Tibial nerve (tissue), 4 donors: ENCODE data around the gene RARA. TPM values are rescaled to one million over a fixed set of nuclear protein-coding genes. Genes with fewer than 3 reads are reported as not detected.

Experiments
- DNase-seq, 2 donors: peaks; one replicate each; pipeline ENCODE4 v3.0.0-alpha.2; 2019; ENCODE audit warnings: low spot score in 2 of 2
- H3K27ac ChIP-seq, 4 donors: fragments of 200-600 bp; sonication (generic) in 3 of 4; one replicate each; pipeline ENCODE4 v1.5.1; 2017 to 2019; ENCODE audit warnings: mild to moderate bottlenecking in 1 of 4
- H3K27me3 ChIP-seq, 2 donors: fragments of 200-600 bp; sonication (generic) in 1 of 2; one replicate each; pipeline versions ENCODE4 v1.5.1 to v1.6.0; 2017 to 2019
- H3K36me3 ChIP-seq, 3 donors: fragments of 200-600 bp; sonication (generic); one replicate each; pipeline ENCODE4 v1.5.1; 2018 to 2019
- H3K4me1 ChIP-seq, 4 donors: fragments of 200-600 bp; sonication (generic) in 3 of 4; one replicate each; pipeline ENCODE4 v1.5.1; 2017 to 2019
- H3K4me3 ChIP-seq, 4 donors: fragments of 200-600 bp; sonication (generic) in 3 of 4; one replicate each; pipeline ENCODE4 v1.5.1; 2017 to 2019; ENCODE audit warnings: mild to moderate bottlenecking in 1 of 4, moderate library complexity in 1 of 4
- H3K9me3 ChIP-seq, 4 donors: fragments of 200-600 bp; sonication (generic) in 3 of 4; one replicate each; pipeline ENCODE4 v1.5.1; 2017 to 2019
- EP300 ChIP-seq, 2 donors: sonication (generic); formaldehyde crosslinking; IDR thresholded peaks; one replicate each; pipeline ENCODE4 v1.6.1; 2017; ENCODE audit warnings: antibody characterized with exemption in 2 of 2, mild to moderate bottlenecking in 1 of 2
- POLR2A ChIP-seq, 2 donors: fragments of 450-650 bp; IDR thresholded peaks; one replicate each; pipeline ENCODE4 v1.6.1; 2017; ENCODE audit warnings: antibody characterized with exemption in 2 of 2, mild to moderate bottlenecking in 2 of 2, moderate library complexity in 2 of 2
- WGBS, 2 donors: methylation state at CpG; one replicate each; pipeline ENCODE4 v1.1.5; 2018; 5-methylcytosine and 5-hydroxymethylcytosine counted together
- total RNA-seq, 4 donors: library from RNA; depleted of rRNA; stranded (reverse); fragments of >200 nt; gene quantifications; one replicate each; pipeline ENCODE4 v1.1.0, GENCODE V29; 2016
- TF ChIP-seq, protein P1 (sequence below), 5 experiments: fragments of 200-600 bp in 3 of 5; fragments of 450-650 bp in 2 of 5; sonication (generic) in 3 of 5; IDR thresholded peaks; one replicate each; pipeline ENCODE4 v1.5.1; 2016 to 2019; ENCODE audit warnings: antibody characterized with exemption in 5 of 5, mild to moderate bottlenecking in 3 of 5, moderate library complexity in 2 of 5

Gene RARA
- total RNA-seq, 4 donors from 2014 or later, result 28.9 to 58.2 (median 46.4) TPM

DNA sequence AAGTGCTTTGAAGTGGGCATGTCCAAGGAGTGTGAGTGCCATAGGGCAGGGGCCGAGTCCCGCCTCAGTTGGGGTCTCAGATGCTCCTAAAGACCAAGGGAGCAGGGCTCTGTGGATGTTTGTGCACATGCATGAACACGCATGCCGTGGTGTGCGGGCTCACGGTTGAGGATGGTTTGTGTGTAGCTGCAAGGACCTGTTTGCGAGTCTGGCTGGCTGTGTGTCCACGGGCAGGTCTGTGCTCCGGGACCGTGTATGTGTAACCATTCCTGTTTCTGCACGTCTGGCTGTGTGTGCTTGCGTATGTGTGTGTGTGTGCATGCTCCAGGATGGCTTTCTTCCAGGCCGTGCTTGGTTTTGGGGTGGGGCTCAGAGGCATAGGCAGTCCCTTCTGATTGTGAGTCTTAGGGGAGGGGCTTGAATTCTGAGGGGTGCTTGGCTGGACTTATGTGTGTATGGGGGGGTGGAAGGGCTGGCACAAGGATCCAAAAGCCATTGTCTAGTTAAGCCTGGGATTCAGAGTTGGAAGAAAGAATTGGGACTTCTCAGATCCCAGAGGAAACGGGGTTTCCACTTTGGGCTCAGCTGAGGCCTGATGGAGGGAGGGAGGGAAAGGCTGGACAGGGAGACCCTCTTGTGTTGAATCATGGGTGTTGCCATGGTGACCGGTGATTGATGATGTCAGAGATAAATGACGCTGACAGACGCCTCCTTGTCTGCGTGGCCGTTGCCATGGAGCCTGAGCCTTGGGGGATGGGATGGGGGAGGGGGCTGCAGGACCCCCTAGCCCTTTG, 41.1 kb downstream of the RARA start:
- H3K27ac ChIP-seq, result peak overlapping the region; percentile 32 to 98 (median 96)
- no peak for TF ChIP-seq POLR2A (IDR thresholded peaks at IDR 0.05)
- TF ChIP-seq, protein P1, sequence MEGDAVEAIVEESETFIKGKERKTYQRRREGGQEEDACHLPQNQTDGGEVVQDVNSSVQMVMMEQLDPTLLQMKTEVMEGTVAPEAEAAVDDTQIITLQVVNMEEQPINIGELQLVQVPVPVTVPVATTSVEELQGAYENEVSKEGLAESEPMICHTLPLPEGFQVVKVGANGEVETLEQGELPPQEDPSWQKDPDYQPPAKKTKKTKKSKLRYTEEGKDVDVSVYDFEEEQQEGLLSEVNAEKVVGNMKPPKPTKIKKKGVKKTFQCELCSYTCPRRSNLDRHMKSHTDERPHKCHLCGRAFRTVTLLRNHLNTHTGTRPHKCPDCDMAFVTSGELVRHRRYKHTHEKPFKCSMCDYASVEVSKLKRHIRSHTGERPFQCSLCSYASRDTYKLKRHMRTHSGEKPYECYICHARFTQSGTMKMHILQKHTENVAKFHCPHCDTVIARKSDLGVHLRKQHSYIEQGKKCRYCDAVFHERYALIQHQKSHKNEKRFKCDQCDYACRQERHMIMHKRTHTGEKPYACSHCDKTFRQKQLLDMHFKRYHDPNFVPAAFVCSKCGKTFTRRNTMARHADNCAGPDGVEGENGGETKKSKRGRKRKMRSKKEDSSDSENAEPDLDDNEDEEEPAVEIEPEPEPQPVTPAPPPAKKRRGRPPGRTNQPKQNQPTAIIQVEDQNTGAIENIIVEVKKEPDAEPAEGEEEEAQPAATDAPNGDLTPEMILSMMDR (IDR thresholded peaks at IDR 0.05), result no peak
- TF ChIP-seq EP300 (IDR thresholded peaks at IDR 0.05), result no peak
- H3K4me1 ChIP-seq, result peaks cover 7 to 91% (median 75%) of the 10 kb centered on the region in 4 donors
- DNase-seq, result no peak
- H3K36me3 ChIP-seq, result peaks cover 0 to 46% (median 9%) of the 10 kb centered on the region in 3 donors
- 25 to 45% methylated on average over 19 of the region's 19 CpGs for WGBS, 2 donors
- H3K27me3 ChIP-seq, result no peaks in the 10 kb centered on the region
- no peaks in the 10 kb centered on the region for H3K9me3 ChIP-seq
- H3K4me3 ChIP-seq, result no peak overlapping the region

- 36 to 39% methylated on average over 17 of the region's 17 CpGs for WGBS, 2 donors
- no peak for TF ChIP-seq EP300 (IDR thresholded peaks at IDR 0.05)
- peak overlapping the region; percentile 32 to 98 (median 96) for H3K27ac ChIP-seq
Measured at GRCh38 chr17:40350689-40351358, 41.8 kb downstream of the RARA start.

GRCh38 chr17:40351359-40352236, 42.6 kb downstream of the RARA start:
- Histone ChIP-seq H3K4me1 (peaks cover 7 to 91% (median 74%) of the 10 kb centered on the region in 4 donors), H3K27ac (peak overlapping the region in 3 of 4 donors; percentile 96 to 98 (median 96)), H3K36me3 (peaks cover 0 to 60% (median 9%) of the 10 kb centered on the region in 3 donors), H3K4me3 (no peak overlapping the region), H3K27me3 (no peaks in the 10 kb centered on the region), H3K9me3 (no peaks in the 10 kb centered on the region)
- 50 to 55% methylated on average over 27 of the region's 27 CpGs for WGBS, 2 donors
- TF ChIP-seq EP300 (IDR thresholded peaks at IDR 0.05) (no peak), POLR2A (IDR thresholded peaks at IDR 0.05) (no peak)
- TF ChIP-seq, protein P1 (IDR thresholded peaks at IDR 0.05), result no peak
- no peak for DNase-seq

More at GRCh38 chr17:40350689-40351358, 41.8 kb downstream of the RARA start:
- Histone ChIP-seq H3K36me3 (peaks cover 0 to 53% (median 9%) of the 10 kb centered on the region in 3 donors), H3K9me3 (no peaks in the 10 kb centered on the region), H3K4me3 (no peak overlapping the region), H3K4me1 (peaks cover 7 to 91% (median 77%) of the 10 kb centered on the region in 4 donors), H3K27me3 (no peaks in the 10 kb centered on the region)
- no peak for DNase-seq

DNA sequence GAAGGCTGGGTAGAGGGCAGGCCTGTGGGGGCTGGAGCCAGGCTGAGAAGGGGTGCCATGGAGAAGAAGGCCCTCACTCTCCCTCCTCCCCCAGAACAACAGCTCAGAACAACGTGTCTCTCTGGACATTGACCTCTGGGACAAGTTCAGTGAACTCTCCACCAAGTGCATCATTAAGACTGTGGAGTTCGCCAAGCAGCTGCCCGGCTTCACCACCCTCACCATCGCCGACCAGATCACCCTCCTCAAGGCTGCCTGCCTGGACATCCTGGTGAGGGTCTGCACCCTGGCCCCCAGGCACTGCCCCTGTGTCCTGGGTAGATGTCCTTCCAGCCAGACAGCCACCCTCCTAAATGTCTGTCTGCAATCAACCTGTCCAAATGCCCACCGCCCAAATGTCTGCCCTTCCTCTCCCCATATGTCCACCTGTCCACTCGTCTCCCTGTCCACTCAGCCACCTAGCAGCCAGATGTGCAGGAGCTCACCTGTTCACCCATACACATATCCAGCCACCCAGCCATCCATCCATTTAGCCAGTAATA, 43.3 kb downstream of the RARA start:
- Histone ChIP-seq H3K4me3 (no peak overlapping the region), H3K27me3 (no peaks in the 10 kb centered on the region), H3K9me3 (no peaks in the 10 kb centered on the region), H3K27ac (peak overlapping the region in 3 of 4 donors; percentile 96 to 98 (median 96)), H3K36me3 (peaks cover 0 to 60% (median 9%) of the 10 kb centered on the region in 3 donors), H3K4me1 (peaks cover 7 to 91% (median 67%) of the 10 kb centered on the region in 4 donors)
- no peak for DNase-seq
- peak in 1 of 2 donors; percentile 36 for TF ChIP-seq EP300 (IDR thresholded peaks at IDR 0.05)
- TF ChIP-seq, protein P1 (IDR thresholded peaks at IDR 0.05), result no peak
- 45 to 62% methylated on average over 3 to 7 of the region's 7 CpGs for WGBS, 2 donors
